Islet of Langerhans (tissue), 1 donor: Measurements from ENCODE around the gene ADM2.

Experiments used
- FAIRE-seq: peaks from one replicate; lab custom pipeline; 2011; peaks lifted over from hg19 to GRCh38; lab: Jason Lieb, UNC

ADM2 gene

DNA sequence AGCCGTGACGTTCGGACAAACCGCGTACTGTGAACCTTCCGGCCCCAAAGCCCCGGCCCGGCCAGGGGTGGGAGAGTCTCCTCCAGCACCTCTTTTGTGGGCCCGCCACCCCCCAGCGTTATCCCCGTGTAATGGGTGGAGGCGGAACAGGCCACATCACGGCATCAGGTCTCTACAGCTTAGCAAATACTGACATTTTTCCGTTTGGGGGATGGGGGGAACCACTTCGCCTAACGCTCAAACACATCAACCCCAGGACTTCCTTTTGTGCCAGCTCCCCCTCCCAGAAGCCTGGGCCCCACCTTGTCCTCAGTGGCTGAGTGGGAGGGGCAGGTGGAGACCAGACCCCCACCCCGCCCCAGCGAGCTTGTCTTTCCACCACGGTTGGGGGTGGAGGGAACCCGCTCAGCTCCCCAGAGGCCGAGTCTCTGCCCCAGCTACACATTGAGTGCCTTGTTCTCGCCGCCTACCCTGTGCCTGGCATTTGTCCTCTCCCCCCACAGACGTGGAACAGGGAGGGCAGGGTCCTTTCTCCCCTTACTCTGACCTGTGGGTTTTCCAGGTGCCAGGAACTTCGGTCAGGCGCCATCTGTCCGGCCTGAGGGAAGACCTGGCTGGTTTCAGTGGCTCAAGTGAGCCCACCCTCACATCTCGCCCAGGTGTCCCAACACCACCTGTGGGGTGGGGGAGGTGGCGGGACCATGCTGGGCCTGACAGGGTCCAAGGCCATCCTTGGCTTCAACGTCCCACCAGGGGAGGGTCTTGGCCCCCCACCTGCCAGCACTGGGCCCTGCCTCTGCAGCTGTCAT lies 36.1 kb upstream of the ADM2 start:
- FAIRE-seq, result no peak

DNA sequence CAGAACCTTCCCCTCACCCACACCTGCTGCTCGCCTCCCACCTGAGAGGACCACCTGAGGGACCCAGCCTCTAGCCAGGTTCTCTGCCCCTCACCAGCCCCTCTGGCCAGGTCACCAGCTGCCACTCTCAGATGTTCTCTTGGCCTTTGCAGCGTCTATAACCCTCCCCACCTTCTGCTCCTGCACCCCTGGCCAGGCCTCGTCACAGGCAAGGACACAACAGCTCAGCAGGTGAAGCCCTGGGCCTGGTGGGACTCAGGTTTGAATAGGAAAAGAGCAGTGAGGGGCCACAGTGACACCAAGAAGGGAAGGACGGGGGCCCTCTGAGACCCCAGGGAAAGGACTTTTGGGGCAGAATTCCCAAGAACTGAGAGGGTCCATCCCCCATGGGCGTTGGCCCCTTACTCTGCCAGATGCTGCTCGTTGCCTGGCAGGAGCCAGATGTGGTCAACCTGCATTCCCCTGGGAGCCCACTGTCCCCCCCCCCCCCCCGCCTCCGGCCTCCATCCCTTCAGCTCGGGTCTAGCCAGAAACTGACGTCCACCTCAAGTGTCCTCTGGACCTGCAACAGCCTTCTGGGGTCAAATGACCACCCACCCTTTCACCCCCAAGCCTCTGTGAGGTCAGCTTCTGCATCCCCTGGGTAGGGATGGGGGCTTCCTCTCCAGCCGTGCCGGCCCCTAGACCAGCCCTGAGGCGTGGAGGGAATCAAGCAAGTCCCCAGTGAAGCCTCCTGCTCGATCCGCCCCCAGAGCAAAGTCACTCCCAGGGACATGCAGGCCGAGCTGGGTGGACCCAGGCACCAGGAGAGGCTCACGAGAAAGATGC lies 35.2 kb upstream of the ADM2 start:
- no peak for FAIRE-seq

DNA sequence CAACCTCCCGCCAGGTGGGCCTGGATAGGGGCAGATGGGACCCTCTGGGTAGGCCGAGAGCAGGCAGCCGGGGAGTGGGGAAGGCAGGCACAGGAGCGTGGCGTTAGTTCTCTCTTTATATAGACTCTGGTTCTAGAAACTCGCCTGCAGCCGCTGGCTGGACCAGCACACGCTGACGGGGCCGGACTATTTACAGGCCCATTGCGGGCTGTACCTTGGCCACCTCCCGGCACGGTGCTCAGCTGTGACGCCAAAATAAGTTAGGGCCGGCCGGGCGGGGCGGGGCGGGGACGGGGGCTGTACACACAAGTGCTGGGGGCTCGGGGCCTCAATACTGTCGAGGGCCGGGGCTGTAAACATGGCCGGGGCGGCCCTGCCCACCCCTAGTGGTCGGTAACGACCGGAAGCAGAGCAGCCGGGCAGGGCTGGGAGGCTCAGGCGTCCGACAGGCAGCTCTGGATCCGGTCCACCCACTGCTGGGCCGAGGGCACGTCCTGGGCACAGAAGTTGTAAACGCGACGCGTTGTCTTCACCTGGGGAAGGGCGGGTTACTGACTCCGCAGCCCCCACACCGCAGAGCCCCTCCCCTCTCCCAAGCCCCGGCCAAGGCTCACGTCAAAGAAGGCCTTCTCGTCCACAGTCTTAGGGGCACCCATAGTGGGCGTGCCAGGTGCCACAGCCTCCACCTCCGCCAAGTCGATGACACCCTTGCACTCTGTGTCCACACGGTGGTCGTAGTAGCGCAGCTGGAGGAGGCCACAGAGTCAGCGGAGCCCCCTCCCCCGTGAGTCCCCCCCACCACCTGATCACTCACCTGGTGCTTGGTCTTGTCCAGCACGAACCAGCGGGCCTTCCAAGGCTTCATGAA lies 34.4 kb upstream of the ADM2 start:
- FAIRE-seq, result no peak

DNA sequence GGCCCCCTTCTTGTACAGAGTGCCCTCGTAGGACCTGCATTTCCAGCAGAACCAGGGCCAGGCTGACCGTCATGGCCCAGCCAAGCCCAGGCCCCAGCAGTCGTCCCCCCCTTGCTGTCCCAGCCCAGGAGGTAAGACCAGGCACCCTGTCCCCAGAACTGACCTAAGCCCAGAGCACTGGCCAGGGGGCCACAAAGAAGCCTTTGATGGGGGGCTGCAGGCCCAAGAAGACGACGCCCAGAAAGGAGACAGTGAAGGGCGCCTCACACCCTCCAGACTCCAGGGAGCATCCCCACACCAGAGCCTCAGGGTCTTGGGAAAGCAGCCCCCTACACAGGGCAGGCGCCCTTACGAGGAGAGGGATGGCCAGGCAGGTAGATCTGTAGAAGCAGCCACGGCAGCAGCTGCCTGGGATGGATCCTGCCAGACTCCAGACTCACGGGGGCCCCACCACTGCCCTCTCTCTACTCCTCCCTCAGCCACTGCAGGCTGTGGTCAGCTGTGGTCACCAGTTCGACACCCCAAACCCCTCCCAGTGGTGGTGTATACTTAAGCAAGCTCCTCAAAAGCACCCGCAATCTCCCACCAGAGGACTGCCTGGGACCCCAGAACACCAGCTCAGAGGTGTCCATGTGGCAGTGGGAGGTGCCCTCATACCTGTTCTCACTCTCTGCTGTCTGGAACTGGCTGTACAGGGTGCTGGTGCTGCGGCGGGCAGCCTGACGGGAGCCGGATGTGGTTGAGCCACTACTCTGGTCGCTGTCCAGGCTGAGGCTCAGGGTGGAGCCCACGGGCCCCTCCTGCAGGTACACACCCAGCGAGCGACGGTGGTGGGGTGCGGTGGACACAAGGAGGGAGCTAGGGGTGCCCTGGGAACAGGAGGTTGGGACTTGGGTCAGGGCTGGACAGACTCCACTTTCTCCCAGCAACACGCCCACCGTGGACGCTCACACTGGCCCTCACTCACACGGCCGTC lies 33.5 kb upstream of the ADM2 start:
- FAIRE-seq, result no peak

DNA sequence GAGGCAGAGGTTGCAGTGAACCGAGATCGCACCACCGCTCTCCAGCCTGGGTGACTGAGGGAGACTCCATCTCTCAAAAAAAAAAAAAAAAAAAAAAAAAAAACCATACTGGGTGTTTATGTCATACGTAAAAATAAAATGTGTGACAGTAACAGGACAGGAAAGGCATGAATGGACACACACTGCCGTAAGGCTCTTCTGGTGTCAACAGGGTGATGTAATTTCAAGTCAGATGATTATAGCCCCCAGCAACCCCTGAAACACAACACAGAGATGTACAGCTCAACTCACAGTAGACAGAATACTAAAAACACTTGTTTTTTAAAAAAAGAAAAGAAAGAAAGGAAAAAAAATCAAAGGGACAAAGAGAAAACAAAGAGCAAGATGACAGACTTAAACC lies 28.7 kb upstream of the ADM2 start:
- no peak for FAIRE-seq

DNA sequence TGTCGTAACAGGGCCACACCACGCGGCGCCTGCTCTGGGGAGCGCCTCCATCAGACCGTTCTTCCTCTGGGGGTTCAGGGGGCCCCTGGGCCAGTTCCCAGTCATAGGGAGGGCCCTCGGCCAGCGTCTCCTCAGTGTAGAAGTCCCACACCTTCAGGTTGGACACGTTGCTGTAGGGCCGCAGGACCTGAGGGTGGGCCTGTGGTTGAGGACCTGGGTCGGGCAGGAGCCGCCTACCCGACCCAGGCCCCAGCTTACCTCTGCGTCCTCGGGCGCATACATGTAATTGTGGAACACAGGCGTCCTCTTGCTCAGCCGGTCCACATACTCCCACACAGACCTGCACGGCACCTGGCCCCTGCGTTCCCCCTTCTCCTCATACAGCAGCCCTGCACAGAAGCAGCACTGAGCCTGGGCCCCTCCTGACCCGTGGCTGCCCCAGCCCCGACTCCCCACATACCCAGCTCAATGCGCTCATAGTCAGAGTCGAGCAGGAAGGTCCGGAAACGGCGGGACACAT lies 26.7 kb upstream of the ADM2 start:
- FAIRE-seq, result no peak

DNA sequence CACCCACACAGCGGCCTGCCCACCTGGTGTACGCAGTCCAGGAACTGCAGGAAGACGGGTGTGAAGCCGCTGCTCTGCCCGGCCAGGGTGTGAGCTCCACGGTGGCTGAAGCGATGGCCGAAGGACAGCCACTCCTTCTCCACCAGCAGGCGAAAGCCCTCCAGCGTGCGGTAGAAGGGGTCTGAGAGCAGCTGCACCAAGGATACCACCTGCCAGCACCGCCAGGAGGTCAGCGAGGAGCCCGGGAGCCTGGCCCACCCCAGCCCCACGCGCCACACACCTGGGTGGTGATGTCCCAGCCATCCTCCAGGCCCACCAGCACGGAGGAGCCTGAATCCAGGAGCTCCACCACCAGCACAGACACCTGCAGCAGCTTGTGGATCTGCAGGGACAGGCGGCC lies 26.1 kb upstream of the ADM2 start:
- no peak for FAIRE-seq

DNA sequence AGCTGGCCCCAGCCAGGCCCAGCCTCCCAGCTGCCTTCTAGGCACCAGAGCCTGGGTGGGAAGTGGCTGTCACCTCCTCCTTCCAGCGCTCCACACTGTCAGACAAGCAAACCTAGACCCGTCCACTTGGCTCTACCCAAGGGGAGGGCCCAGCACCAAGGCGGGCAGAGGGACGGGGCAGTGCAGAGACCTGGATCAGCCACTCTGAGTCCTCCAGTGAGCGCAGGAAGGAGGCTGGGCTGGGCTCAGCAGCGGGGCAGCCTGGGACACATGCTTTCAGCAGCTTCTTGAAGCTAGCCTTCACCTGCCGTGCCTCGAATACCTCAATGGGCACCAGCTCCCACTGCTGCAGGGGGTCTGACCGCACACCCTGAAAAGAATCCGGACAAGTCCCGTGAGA lies 25.3 kb upstream of the ADM2 start:
- FAIRE-seq, result no peak

DNA sequence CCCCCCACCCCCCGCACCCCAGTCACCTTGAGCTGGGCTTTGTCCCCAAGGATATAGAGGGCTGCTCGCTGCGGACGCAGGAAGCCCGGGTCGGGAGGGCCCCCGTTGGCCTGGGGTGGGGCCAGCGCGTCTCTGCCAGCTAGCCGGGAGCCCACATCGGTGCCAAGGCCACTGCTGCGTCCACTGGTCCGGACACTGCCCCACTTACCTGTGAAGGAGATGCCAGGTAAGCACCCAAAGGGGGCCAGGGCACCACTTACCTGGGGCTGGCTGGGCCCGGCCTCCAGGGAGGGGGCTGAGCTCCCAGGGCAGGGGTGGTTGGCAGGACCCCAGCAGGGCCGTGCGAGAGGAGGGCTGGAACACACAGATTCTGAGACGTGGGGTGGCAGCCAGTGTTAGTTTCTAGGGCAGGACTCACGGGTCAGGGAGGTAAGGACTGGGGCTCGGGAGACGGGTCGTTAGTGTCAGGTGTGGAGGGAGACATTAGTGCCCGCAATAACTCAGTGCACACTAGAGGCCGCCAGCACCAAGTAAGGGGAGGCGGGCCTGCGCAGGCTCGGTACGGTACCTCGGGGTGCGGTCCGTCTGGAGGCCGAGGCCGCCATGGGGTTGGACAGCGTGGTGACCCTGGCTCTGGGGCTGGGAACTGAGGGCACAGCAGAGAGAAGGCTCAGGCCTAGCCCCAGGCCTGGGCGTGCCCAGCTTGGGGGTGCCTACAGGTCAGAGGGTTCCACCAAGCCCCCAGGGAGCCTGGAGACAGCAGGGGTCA lies 24.7 kb upstream of the ADM2 start:
- FAIRE-seq, result no peak

DNA sequence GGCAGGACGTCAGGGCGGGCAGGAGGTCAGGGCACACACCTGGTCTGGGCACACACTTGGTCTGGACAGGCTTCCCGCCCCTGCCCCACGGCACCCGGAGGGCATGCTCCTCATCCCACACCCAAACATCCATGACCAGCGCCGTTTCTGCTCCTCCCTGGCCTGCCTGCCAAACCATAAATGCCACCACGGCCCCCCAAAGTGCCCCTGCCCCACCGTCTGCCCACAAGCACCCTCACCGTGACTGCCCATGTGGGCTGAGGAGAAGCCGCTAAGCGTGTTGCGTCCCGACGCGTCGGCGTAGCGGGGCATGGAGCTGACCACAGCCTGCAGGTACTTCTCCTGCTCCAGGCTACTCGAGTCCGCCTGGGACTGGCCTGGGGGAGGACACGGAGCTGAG lies 22.3 kb upstream of the ADM2 start:
- FAIRE-seq, result no peak

DNA sequence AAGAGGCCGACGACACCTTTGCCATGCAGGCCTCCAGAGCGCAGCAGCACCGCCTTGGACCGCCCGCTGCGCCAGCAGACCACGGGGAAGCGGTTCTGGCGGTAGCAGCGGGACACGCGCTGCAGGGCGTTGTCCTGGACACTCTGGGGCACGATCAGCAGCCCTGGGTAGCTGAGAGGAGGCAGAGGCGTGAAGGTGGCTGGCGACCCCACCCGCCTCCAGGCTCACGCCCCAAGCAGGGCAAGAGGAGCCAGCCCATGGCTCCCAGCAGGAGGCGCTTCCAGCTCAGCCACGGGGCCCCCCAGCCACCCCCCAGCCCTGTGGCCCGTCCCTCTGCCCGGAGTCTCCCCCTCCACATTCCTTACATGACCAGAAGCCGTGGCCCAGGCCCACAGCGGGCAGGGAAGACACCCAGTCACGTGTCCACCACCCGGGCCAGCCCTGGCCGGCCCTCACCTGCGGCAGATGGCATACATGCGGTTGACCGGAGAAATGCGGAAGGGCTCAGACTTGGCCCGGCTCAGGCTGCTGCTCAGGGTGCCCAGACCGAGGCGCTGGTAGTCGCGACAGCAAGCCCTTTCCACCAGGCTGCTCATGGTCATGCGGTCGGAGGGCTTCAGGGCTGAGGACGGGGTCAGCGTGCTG lies 21.7 kb upstream of the ADM2 start:
- no peak for FAIRE-seq

DNA sequence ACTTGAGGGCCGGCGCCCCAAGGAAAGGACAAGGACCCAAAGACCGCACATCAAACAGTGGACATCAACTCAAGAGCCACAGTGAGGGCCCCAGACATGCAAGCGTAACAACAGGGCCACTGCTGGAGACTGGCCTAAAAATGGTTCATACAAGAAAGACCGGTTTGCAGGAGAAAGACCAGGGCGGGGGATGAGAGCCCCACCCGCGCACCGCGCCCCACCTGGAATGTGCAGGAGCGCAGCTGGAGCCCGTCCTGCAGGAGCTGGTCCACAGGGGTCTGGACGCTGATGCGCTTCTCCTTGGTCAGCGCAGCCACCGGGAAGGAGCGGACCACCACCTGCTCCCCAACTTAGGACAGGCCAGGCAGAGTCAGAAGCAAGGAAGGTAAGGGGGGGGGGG lies 20.4 kb upstream of the ADM2 start:
- FAIRE-seq, result no peak

DNA sequence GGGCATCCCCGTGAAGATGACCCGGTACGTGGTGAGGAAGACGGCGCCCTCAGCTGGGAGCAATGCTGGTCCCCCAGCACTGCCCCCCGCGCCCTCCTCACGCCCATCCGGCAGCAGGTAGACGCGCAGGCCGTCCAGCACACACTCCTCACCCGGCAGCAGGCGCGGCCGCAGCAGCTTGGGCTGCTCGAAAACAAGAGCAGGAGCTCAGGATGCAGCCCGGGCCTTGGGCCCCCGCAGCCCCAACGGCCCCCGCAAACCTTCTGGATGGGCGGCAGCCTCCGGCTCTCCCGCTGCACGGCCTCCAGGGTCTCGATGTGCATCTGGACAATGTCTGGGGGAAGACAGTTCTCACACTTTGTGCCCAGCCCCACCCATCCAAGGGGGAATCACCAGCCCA lies 19.8 kb upstream of the ADM2 start:
- no peak for FAIRE-seq

DNA sequence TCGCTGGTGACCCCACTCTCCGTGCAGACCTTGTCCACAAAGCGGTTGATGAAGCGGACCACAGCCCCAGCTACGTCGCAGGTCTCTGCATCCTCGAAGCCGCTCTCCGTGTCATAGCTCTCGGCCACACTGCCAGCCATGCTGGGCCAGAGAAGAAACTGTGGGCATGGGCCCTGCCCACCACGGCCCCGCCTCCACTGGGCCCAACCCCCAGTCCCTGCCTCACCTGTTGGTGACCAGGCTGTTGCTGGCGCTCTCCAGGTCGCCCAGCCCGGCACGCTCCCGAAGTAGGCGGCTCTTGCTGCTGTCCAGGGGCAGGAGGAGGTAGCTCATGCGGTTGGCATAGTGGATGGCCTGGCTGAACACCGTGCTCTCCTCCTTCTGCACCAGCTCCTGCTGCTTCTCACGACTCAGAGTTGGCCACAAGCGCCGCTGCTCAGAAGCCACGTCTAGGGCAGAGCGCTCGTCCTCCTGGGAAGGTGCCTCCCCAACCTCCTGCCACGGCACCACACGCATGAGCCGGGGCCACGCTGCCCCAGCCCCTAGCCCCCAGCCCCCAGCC lies 19.3 kb upstream of the ADM2 start:
- no peak for FAIRE-seq

DNA sequence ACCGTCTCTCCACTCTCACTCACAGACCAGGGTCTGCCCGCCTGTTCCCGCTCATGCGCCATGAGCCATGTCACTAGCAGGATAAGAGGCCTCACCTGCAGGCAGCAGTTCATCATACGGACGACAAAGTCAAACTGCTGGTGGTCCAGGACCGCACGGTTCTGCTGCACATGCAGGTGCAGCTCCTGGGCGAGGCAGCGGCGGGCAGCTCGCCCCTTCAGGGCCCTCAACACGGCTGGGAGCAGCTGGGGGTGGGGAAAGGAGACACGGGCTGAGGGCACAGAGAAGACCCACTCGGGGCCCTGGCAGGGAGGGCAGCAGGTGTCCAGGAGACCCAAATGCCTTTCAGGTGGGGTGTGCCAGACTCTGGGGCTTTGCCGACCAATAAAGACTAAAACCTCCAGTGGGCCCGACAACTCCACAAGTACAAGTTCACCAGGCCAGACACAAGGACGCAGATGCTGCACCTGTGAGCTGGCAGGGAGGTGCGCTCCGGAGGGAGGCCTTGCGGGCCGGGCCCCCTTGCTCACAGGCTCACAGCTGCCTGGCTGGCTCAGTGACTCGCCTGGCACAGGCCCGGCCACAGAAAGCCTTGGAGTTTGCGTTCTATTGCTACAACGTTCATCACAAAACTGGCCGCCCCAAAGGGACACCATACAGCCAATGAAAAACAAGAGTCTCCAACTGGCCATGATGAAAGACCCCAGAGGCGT lies 18.0 kb upstream of the ADM2 start:
- FAIRE-seq, result no peak

DNA sequence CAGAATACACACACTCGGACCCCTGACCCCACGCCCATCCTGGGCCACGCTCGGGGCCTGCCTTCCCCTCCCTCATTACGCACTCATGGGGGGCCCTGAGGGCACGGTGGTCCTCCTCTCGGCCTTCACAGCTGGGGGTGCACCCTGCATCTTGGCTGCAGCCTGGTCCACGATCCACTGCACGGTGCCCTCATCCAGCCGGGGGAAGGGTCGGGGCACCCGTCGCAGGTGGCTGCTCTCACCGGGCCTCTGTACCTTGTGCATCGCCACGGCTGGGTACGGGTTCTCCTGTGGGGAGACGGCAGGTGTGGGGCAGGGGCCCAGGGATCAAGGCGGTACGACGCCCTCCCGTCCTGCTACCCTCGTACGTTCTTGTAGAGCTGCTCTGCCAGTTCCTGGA lies 16.9 kb upstream of the ADM2 start:
- no peak for FAIRE-seq

DNA sequence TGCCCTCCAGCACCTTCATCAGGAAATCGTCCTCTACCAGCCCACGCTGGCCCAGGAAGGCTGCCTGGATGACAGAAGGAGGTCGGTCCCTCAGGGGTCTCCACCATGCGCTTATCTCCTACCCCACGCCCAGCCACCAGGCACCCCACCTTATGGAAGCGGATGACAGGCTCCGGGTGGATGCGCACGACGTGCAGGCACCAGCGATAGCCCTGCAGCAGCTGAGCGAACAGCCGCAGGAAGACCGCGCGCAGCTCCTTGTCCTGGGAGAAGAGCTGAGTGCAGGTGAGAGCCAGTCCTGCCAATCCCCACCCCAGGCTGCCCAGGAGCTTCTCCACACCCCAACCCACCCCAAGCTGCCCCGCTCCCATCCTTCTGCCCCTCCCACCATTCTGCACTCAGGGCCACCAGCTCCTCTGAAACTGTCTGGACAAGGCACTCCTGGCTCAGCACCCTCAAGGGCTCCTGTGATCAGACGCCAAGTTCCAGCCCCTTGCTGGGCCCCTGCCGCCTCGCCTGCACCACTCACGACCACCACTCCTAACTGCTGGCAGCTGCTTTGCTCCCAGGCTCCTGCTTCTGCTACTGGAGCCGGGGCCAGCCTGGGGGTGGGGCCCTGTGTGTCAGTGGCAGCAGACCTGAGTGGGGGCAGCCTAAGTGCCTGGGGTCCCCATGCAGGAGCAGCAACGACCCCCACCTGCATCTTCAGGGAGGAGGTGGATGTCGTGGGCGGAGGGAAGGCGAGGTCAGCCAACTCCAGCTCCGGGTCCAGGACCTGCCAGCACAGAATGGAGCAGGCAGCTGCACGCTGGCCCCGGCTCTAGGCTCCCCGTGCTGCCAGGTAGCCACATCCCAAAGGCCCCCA lies 16.0 kb upstream of the ADM2 start:
- FAIRE-seq, result no peak

DNA sequence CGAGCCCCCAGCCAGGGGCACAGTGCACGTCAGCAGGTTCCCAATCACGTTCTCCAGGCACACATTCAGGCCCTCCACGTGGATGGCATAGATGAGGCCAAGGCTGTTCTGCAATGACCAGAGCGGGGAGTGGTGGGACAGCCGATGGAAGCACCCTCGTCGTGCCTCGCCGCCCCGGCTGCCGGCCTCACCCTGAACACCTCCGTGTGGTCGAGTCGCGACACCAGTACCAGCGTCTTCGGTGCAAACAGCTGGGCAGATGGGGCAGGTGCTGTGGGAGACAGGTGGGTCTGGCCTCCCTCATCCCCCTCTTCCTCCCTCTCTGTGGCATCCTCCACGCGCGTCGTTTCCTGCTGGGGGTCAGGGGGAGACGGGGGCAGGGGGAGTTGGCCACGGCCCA lies 14.0 kb upstream of the ADM2 start:
- no peak for FAIRE-seq
